MM.1S (cell line): ENCODE results near the gene RBFOX2.

ENCODE experiments used
- EZH2 ChIP-seq: fragments of 300-600 bp; sonication (generic); optimal IDR thresholded peaks from 2 replicates; pipeline ENCODE3; 2017; ENCODE audit warnings: low read depth, mild to moderate bottlenecking, antibody characterized with exemption, low read length, mixed read lengths
- EZH2phosphoT487 ChIP-seq: fragments of 300-600 bp; sonication (generic); IDR thresholded peaks from 2 replicates; pipeline ENCODE4 v1.6.1; 2018; ENCODE audit warnings: antibody characterized with exemption, low read length
- TF ChIP-seq, protein P1 (sequence below): fragments of 300-600 bp; sonication (generic); IDR thresholded peaks from 2 replicates; pipeline ENCODE4 v1.5.1; 2016; ENCODE audit warnings: antibody characterized with exemption, low read length, mixed read lengths

DNA sequence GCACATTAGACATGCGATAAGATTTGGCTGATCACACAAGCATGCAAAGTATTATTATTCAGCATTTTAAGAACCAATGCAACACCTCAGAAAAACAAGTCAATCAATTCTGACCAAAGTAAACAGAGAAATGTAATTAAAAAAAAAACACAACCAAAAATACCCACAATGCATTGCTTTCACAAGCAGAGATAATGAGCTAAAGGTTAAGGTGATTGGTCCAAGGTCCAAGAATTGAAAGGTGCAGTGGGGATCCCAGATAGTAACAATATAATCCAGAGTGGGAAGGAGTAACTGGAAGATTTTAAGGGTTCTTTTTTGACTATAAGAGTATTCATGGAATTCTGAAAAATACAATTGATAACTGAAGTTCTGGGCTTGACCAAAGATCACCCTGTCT, 271.9 kb downstream of the RBFOX2 start:
- TF ChIP-seq, protein P1, sequence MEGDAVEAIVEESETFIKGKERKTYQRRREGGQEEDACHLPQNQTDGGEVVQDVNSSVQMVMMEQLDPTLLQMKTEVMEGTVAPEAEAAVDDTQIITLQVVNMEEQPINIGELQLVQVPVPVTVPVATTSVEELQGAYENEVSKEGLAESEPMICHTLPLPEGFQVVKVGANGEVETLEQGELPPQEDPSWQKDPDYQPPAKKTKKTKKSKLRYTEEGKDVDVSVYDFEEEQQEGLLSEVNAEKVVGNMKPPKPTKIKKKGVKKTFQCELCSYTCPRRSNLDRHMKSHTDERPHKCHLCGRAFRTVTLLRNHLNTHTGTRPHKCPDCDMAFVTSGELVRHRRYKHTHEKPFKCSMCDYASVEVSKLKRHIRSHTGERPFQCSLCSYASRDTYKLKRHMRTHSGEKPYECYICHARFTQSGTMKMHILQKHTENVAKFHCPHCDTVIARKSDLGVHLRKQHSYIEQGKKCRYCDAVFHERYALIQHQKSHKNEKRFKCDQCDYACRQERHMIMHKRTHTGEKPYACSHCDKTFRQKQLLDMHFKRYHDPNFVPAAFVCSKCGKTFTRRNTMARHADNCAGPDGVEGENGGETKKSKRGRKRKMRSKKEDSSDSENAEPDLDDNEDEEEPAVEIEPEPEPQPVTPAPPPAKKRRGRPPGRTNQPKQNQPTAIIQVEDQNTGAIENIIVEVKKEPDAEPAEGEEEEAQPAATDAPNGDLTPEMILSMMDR, result no peak
- TF ChIP-seq EZH2 (no peak), EZH2phosphoT487 (no peak)
